Esophagus (tissue), 2 donors: ENCODE results near the gene GUK1. TPM values are rescaled to one million over a fixed set of nuclear protein-coding genes. Genes with fewer than 3 reads are reported as not detected.

ENCODE experiments used
- H3K27ac ChIP-seq, 2 donors: one replicate each; pipeline ENCODE4 v1.5.1; 2013; ENCODE audit warnings: low read depth in 2 of 2, mild to moderate bottlenecking in 2 of 2, inconsistent platforms in 1 of 2, low read length in 1 of 2, moderate library complexity in 1 of 2
- H3K27me3 ChIP-seq, 2 donors: one replicate each; pipeline ENCODE4 v1.6.1; 2013; ENCODE audit warnings: low read length in 2 of 2, control low read depth in 1 of 2, mild to moderate bottlenecking in 1 of 2; ENCODE audit not compliant: insufficient read depth in 2 of 2, control insufficient read depth in 1 of 2
- H3K36me3 ChIP-seq, 2 donors: one replicate each; pipeline ENCODE4 v1.6.1; 2013; ENCODE audit warnings: low read length in 1 of 2; ENCODE audit not compliant: control insufficient read depth in 2 of 2, insufficient read depth in 2 of 2
- H3K4me1 ChIP-seq, 2 donors: one replicate each; pipeline ENCODE4 v1.6.1; 2013; ENCODE audit warnings: low read length in 1 of 2; ENCODE audit not compliant: control insufficient read depth in 2 of 2, insufficient read depth in 2 of 2
- H3K4me3 ChIP-seq, 2 donors: one replicate each; pipeline ENCODE4 v1.5.1; 2013; ENCODE audit warnings: low read length in 2 of 2, mild to moderate bottlenecking in 2 of 2, low read depth in 1 of 2, moderate library complexity in 1 of 2
- H3K9me3 ChIP-seq, 2 donors: one replicate each; pipeline ENCODE4 v1.6.1; 2013; ENCODE audit warnings: mild to moderate bottlenecking in 2 of 2, low read depth in 1 of 2, low read length in 1 of 2, moderate library complexity in 1 of 2; ENCODE audit not compliant: control insufficient read depth in 2 of 2, insufficient read depth in 1 of 2
- WGBS, 2 donors: extraction: QIAGEN DNeasy Blood & Tissue Kit; methylation state at CpG; one replicate each; pipeline ENCODE4 v1.1.7; 2013; 5-methylcytosine and 5-hydroxymethylcytosine counted together
- polyA plus RNA-seq, 2 donors: library from polyadenylated mRNA; stranded (reverse); fragments of 200-250 nt; gene quantifications; one replicate each; pipeline ENCODE4 v1.2.3, GENCODE V29; 2013
- donor health status: healthy with polysubstance abuse.
- donor health status: Bipolar disorder and iron deficiency.

The GUK1 gene
- polyA plus RNA-seq, 2 donors = 299 to 484 TPM

DNA sequence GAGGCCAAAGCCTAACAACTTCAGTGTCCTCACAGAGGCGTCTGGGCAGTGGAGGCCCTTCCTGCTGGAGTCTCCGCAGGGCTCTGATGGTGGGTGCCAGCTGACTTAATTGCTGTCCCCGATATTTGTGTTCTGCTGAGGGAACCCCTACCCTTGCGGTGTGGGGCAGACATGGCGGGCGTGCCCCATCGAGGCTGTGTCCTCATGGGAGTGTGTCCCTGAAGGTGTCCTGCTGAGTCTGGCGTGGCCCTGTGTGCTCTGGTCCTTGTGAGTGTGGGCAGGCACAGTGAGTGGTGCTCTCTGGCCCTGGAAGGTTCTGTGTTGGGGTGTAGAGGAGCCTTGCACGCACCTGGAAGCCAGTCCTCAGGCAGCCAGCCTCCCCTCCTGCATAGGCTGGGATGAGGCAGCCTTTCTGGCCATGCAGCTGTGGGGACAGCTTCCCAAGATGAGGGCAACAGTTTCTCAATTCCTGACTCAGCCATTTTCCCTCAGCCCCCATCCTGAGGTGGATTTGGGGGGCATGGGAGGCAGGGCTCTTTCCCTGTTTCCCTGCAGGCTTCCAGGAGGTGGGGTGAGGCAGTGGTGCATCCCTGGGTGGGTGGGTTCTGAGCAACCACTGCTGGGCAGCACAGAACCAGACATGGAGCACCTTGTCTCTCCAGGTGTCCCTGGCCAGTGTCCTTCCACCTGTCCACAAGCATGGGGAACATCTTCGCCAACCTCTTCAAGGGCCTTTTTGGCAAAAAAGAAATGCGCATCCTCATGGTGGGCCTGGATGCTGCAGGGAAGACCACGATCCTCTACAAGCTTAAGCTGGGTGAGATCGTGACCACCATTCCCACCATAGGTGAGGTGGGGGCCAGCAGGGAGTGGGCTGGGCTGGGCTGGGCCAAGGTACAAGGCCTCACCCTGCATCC is 43.4 kb upstream of the GUK1 start:
- H3K9me3 ChIP-seq = peaks cover 3 to 4% of the 10 kb centered on the region in 2 donors
- no peaks in the 10 kb centered on the region for H3K27me3 ChIP-seq
- no peak overlapping the region for H3K4me3 ChIP-seq
- H3K27ac ChIP-seq = no peak overlapping the region
- WGBS, 2 donors = 93 to 94% methylated on average over 13 of the region's 13 CpGs
- H3K36me3 ChIP-seq = peaks cover 4 to 40% of the 10 kb centered on the region in 2 donors
- peaks cover 8 to 23% of the 10 kb centered on the region in 2 donors for H3K4me1 ChIP-seq

DNA sequence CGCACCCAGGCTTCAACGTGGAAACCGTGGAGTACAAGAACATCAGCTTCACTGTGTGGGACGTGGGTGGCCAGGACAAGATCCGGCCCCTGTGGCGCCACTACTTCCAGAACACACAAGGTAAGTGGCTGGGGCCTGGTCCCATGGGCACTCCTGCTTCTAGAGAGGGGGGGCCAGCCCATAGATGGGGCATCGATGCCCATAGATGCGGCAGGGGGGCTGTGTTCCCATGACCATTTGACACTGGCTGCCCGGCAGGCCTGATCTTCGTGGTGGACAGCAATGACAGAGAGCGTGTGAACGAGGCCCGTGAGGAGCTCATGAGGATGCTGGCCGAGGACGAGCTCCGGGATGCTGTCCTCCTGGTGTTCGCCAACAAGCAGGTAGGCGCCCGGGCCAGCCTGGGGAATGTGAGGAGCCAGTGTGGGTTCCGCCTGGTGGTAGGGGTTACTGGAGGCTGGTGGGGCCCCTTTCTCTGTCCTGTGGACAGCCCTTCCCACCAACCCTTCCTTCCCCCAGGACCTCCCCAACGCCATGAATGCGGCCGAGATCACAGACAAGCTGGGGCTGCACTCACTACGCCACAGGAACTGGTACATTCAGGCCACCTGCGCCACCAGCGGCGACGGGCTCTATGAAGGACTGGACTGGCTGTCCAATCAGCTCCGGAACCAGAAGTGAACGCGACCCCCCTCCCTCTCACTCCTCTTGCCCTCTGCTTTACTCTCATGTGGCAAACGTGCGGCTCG is 42.6 kb upstream of the GUK1 start:
- H3K4me1 ChIP-seq = peaks cover 14 to 21% of the 10 kb centered on the region in 2 donors
- whole genome bisulfite sequencing, 2 donors = 88 to 89% methylated on average over 34 of the region's 34 CpGs
- peaks cover 3 to 4% of the 10 kb centered on the region in 2 donors for H3K9me3 ChIP-seq
- H3K4me3 ChIP-seq = no peak overlapping the region
- H3K27me3 ChIP-seq = no peaks in the 10 kb centered on the region
- H3K36me3 ChIP-seq = peaks cover 4 to 40% of the 10 kb centered on the region in 2 donors
- H3K27ac ChIP-seq = no peak overlapping the region

DNA sequence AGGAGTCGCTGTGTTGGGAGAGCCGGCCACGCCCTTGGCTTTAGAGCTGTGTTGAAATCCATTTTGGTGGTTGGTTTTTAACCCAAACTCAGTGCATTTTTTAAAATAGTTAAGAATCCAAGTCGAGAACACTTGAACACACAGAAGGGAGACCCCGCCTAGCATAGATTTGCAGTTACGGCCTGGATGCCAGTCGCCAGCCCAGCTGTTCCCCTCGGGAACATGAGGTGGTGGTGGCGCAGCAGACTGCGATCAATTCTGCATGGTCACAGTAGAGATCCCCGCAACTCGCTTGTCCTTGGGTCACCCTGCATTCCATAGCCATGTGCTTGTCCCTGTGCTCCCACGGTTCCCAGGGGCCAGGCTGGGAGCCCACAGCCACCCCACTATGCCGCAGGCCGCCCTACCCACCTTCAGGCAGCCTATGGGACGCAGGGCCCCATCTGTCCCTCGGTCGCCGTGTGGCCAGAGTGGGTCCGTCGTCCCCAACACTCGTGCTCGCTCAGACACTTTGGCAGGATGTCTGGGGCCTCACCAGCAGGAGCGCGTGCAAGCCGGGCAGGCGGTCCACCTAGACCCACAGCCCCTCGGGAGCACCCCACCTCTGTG is 41.7 kb upstream of the GUK1 start:
- H3K4me1 ChIP-seq = peaks cover 12 to 14% of the 10 kb centered on the region in 2 donors

DNA sequence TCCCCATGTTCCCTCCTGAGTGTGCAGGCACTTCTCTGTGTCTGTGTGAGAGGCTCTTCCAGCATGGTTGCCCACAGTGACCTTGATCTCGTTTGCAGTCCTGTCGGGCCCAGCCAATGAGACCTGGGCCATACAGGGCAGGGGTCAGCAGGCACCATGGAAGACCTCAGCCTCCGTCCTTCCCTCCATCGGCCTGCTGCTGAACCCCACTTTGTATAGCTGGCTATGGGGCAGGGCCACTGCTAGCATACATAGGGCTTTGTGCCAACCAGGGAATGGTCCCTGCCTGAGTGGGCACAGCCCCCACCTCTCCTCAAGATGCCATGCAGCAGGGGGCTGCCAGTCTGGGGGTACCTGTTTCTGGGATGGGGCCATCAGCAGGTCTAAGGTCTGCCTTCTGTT is 40.7 kb upstream of the GUK1 start:
- peaks cover 11 to 12% of the 10 kb centered on the region in 2 donors for H3K4me1 ChIP-seq
- peaks cover 4 to 40% of the 10 kb centered on the region in 2 donors for H3K36me3 ChIP-seq
- H3K4me3 ChIP-seq = no peak overlapping the region
- no peak overlapping the region for H3K27ac ChIP-seq
- 67 to 70% methylated on average over 4 of the region's 4 CpGs for WGBS, 2 donors
- peaks cover 3 to 4% of the 10 kb centered on the region in 2 donors for H3K9me3 ChIP-seq
- no peaks in the 10 kb centered on the region for H3K27me3 ChIP-seq

More for the DNA sequence above, 41.7 kb upstream of the GUK1 start:
- Histone ChIP-seq H3K27me3 (no peaks in the 10 kb centered on the region), H3K27ac (no peak overlapping the region), H3K4me3 (no peak overlapping the region), H3K9me3 (peaks cover 3 to 4% of the 10 kb centered on the region in 2 donors), H3K36me3 (peaks cover 4 to 40% of the 10 kb centered on the region in 2 donors)
- WGBS, 2 donors = 86 to 89% methylated on average over 25 to 28 of the region's 28 CpGs

DNA sequence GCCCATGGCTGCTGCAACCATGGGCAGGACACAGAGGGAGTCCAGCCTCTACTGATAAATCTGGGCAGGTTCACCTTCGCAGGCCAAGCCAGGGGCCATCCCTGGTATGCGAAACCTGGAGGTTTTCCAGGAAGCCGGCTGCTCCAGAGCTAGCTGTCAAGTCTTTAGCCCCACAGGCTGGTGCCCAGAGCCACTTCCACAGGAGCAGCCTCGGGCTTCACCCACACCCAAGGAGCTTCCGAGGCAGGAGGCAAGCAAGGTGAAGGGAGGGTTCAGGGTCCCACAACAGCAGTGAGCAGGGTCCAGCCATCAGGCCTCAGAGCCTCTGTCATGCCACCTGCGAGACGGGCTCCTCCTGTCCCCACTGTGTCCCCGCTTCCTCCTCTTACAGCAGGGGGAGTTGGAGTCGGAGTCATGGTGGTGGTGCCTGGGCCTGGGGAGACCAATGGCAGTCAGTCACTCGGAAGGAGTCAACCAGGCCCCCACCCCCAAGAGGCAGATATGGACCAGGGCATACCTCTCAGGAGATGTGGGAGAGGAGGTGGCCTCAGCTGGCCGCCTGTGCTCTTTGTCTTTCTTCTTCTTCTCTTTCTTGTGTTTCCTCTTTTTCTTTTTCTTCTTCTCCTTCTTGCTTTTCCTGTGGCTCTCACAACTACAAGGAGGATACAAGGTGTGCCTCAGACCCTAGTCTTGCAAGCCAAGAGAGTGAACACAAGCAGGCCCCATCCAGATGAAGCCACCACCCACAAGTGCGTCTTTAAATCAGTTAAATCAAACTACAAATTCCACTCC is 39.1 kb upstream of the GUK1 start:
- H3K4me3 ChIP-seq = no peak overlapping the region
- 72 to 74% methylated on average over 12 of the region's 12 CpGs for WGBS, 2 donors
- H3K9me3 ChIP-seq = no peaks in the 10 kb centered on the region
- H3K36me3 ChIP-seq = peaks cover 5 to 42% of the 10 kb centered on the region in 2 donors
- no peaks in the 10 kb centered on the region for H3K27me3 ChIP-seq
- H3K4me1 ChIP-seq = peaks cover 9 to 10% of the 10 kb centered on the region in 2 donors
- H3K27ac ChIP-seq = peak overlapping the region in 1 of 2 donors; percentile 73

DNA sequence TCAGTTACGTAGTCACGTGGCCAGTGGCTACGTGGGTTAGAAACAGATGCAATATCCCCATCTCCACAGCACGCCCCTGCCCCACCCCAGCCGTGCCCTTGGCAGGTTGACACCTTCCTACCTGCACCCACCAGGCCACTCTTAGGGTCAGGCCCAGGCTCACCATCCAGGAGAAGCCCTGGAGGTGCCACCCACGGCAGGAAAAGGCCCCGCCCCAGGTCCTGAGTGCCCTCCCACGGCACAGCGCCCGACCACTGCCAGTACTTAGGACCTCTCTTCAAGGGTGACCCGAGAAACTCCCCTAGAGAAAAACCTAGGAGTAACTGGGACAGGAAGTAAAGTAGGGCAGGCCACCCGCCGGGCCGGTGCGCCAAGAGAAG is 38.5 kb upstream of the GUK1 start:
- Histone ChIP-seq H3K36me3 (peaks cover 7 to 44% of the 10 kb centered on the region in 2 donors), H3K4me3 (peak overlapping the region; percentile 71 to 87), H3K9me3 (no peaks in the 10 kb centered on the region), H3K27ac (peak overlapping the region in 1 of 2 donors; percentile 73), H3K27me3 (no peaks in the 10 kb centered on the region), H3K4me1 (peaks cover 8 to 10% of the 10 kb centered on the region in 2 donors)
- WGBS, 2 donors = 29 to 34% methylated on average over 15 of the region's 15 CpGs

DNA sequence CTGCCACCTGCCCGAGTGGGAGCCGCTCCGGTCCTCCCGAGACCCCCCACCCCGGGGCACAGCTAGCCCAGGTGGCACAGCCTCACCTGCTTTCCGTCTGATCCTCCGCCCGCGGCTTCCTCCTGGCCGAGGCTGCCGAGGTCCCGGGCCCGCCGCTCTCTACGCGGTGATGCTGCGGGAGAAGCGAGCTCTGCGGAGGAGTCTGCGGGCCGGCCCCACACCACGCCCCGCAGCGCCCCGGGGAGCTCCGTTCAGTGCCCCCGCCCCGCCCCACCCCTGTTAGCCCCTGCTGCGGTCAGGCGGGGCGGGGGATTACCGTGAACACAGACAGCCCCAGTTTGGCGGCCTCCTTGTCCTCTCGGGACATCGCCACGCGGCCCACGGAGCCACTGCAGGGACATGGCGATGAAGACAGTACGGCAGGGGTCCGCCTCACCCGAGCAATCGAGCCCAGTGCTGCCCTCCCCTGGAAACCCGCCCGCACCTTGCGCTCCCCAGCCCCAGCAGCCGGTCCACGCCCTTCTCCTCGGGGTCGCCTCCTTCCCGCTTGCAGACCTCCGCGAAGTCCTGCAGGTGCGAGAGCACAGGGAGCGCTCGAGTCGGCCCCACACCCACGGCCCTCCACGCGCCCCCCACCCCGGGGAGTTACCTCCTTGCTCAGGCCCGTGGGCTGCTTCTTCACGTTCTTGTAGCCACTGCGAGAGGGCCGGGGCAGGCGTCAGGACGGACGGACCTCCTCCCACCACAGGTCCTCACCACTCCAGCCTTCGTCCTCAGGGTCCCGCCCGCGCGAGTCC is 37.9 kb upstream of the GUK1 start:
- Histone ChIP-seq H3K9me3 (no peaks in the 10 kb centered on the region), H3K4me3 (peak overlapping the region; percentile 71 to 87), H3K27ac (peak overlapping the region; percentile 92 to 99), H3K36me3 (peaks cover 7 to 40% of the 10 kb centered on the region in 2 donors), H3K27me3 (no peaks in the 10 kb centered on the region), H3K4me1 (peaks cover 7 to 8% of the 10 kb centered on the region in 2 donors)
- 3 to 4% methylated on average over 54 to 73 of the region's 73 CpGs for WGBS, 2 donors

DNA sequence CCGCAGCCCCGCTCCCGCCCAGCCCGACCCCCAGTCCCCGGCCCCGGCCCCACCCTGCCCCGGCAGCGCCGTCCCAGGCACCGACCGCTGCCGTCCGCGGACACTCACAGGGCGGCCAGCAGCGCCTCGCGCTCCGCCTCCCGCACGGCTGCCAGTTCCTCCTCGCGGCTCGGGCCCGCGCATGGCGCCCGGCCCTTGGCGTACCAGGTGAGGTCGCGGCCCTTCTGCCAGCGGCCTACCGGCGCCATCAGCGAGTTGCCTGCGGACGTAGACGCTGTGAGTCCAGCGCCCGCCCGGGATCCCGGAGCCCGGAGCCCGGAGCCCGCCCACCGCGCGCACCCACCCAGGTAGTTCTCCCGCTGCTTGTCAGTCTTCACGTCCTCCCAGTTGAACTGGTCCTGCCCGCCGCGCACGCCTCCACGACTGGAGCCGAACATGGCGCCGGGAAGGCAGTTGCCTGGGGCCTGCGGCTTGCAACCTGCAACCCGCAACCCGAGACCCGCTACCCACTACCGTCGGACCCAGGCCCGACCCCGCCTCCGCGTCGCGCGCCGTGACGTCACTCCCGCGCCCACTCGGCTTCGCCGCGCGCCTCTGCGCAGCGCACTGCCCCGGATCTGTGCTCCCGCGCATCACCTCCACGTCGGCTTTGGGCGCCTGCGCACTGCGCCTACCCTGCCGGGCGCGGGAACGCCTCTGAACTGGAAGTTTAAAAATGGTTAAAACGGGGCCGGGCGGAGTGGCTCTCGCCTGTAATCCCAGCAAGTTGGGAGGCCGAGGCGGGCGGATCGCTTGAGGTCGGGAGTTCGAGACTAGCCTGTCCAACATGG is 37.1 kb upstream of the GUK1 start, which contains the start of gene C1orf35:
C1orf35 (minus strand) TSS at position 535 of the 830 bp plus-strand sequence; CDS start at position 437, 98 bp downstream.
- H3K36me3 ChIP-seq = peaks cover 7 to 37% of the 10 kb centered on the region in 2 donors
- H3K9me3 ChIP-seq = no peaks in the 10 kb centered on the region
- H3K4me1 ChIP-seq = peaks cover 5 to 8% of the 10 kb centered on the region in 2 donors
- H3K27ac ChIP-seq = peak within 1 kb of the TSS; percentile 92 to 99
- H3K4me3 ChIP-seq = peak within 1 kb of the TSS; percentile 71 to 87
- WGBS, 2 donors = 0% methylated on average over 77 to 104 of the region's 104 CpGs
- H3K27me3 ChIP-seq = no peaks in the 10 kb centered on the region
